ENCODE measurements around the gene RTBDN.

The RTBDN gene

GRCh38 chr19:12793290-12794195 is 40.8 kb downstream of the RTBDN start:
- DNase-seq (ENCODE audit: low read depth) = peak; percentile 75
- no peak for TF ChIP-seq CTCF (conservative IDR thresholded peaks at IDR 0.05; ENCODE audit: low read depth, low read length)
- peak overlapping the region; percentile 76 for H3K4me3 ChIP-seq (ENCODE audit: low read length)

- no peak for DNase-seq (ENCODE audit: low read depth)
- TF ChIP-seq CTCF (conservative IDR thresholded peaks at IDR 0.05; ENCODE audit: low read depth, low read length) = no peak
- peak overlapping the region; percentile 76 for H3K4me3 ChIP-seq (ENCODE audit: low read length)
Measured at GRCh38 chr19:12792853-12793289, 41.5 kb downstream of the RTBDN start.

DNA sequence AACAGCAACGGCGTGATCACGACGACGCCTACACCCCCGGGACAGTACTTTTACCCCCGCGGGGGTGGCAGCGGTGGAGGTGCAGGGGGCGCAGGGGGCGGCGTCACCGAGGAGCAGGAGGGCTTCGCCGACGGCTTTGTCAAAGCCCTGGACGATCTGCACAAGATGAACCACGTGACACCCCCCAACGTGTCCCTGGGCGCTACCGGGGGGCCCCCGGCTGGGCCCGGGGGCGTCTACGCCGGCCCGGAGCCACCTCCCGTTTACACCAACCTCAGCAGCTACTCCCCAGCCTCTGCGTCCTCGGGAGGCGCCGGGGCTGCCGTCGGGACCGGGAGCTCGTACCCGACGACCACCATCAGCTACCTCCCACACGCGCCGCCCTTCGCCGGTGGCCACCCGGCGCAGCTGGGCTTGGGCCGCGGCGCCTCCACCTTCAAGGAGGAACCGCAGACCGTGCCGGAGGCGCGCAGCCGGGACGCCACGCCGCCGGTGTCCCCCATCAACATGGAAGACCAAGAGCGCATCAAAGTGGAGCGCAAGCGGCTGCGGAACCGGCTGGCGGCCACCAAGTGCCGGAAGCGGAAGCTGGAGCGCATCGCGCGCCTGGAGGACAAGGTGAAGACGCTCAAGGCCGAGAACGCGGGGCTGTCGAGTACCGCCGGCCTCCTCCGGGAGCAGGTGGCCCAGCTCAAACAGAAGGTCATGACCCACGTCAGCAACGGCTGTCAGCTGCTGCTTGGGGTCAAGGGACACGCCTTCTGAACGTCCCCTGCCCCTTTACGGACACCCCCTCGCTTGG is 42.1 kb downstream of the RTBDN start:
- TF ChIP-seq CTCF (conservative IDR thresholded peaks at IDR 0.05; ENCODE audit: low read depth, low read length) = no peak
- peak overlapping the region; percentile 76 for H3K4me3 ChIP-seq (ENCODE audit: low read length)
- DNase-seq (ENCODE audit: low read depth) = no peak

GRCh38 chr19:12791345-12792050 is 42.9 kb downstream of the RTBDN start, which contains the start of gene JUNB:
TSS of gene JUNB (plus strand) at chr19:12791486. CDS start at chr19:12791772, 286 bp downstream.
- TF ChIP-seq CTCF (conservative IDR thresholded peaks at IDR 0.05; ENCODE audit: low read depth, low read length) = no peak
- peak; percentile 81 for DNase-seq (ENCODE audit: low read depth)
- H3K4me3 ChIP-seq (ENCODE audit: low read length) = peak within 1 kb of the TSS; percentile 76

- TF ChIP-seq CTCF (conservative IDR thresholded peaks at IDR 0.05; ENCODE audit: low read depth, low read length) = no peak
- DNase-seq (ENCODE audit: low read depth) = no peak
- peak overlapping the region; percentile 76 for H3K4me3 ChIP-seq (ENCODE audit: low read length)
Measured at GRCh38 chr19:12790628-12791344, 43.6 kb downstream of the RTBDN start.

GRCh38 chr19:12789904-12790619 is 44.3 kb downstream of the RTBDN start:
- TF ChIP-seq CTCF (conservative IDR thresholded peaks at IDR 0.05; ENCODE audit: low read depth, low read length) = no peak
- DNase-seq (ENCODE audit: low read depth) = peak; percentile 77
- H3K4me3 ChIP-seq (ENCODE audit: low read length) = peak overlapping the region; percentile 38
